COLO668 (cell line): ENCODE data around the gene RPAIN.
"Not testable (repeated sequence)": the region's sequence is repeated elsewhere in the genome, so short reads cannot be mapped to it uniquely, and the experiment has no call there.

Experiments
- DNase-seq: peaks from one replicate; lab custom pipeline; 2025; ENCODE audit not compliant: unreplicated experiment; lab: John Stamatoyannopoulos, UW

RPAIN gene

GRCh38 chr17:5429191-5429887 is 9.4 kb downstream of the RPAIN start:
- DNase-seq = peak; percentile 1

GRCh38 chr17:5430413-5430999 is 10.5 kb downstream of the RPAIN start:
- DNase-seq = no peak

- not testable (repeated sequence) for DNase-seq
These were observed 11.3 kb downstream of the RPAIN start for GRCh38 chr17:5431234-5431633.

- DNase-seq = no peak
These were observed 12.1 kb downstream of the RPAIN start for GRCh38 chr17:5431949-5432556.

GRCh38 chr17:5434984-5435383 is 15.0 kb downstream of the RPAIN start:
- no peak for DNase-seq

- not testable (repeated sequence) for DNase-seq
These were observed 15.9 kb downstream of the RPAIN start for GRCh38 chr17:5435781-5436315.

- DNase-seq = no peak
These were observed 17.8 kb downstream of the RPAIN start for GRCh38 chr17:5437721-5438317.

- peak; percentile 89 for DNase-seq
These were observed 18.9 kb downstream of the RPAIN start, which contains the start of gene C1QBP for GRCh38 chr17:5438716-5439445. Gene C1QBP, minus strand, starts transcription at chr17:5439155. Its CDS starts 82 bp downstream, at chr17:5439073.

- no peak for DNase-seq
These were observed 19.4 kb downstream of the RPAIN start for GRCh38 chr17:5439446-5439764.

- DNase-seq = no peak
These were observed 23.7 kb downstream of the RPAIN start for GRCh38 chr17:5443728-5444127.

- no peak for DNase-seq
These were observed 24.2 kb downstream of the RPAIN start for GRCh38 chr17:5444209-5444608.

GRCh38 chr17:5446786-5447185 is 26.8 kb downstream of the RPAIN start:
- DNase-seq = no peak

- DNase-seq = no peak
These were observed 44.9 kb downstream of the RPAIN start for GRCh38 chr17:5464717-5465507.

GRCh38 chr17:5466295-5466694 is 46.3 kb downstream of the RPAIN start:
- no peak for DNase-seq

GRCh38 chr17:5467416-5467815 is 47.4 kb downstream of the RPAIN start:
- no peak for DNase-seq

- DNase-seq = no peak
These were observed 48.1 kb downstream of the RPAIN start for GRCh38 chr17:5468075-5468473.

GRCh38 chr17:5472511-5472910 is 52.5 kb downstream of the RPAIN start:
- DNase-seq = no peak

- no peak for DNase-seq
These were observed 53.9 kb downstream of the RPAIN start for GRCh38 chr17:5473906-5474305.

GRCh38 chr17:5478992-5479391 is 59.0 kb downstream of the RPAIN start:
- no peak for DNase-seq

GRCh38 chr17:5480962-5481361 is 61.0 kb downstream of the RPAIN start:
- DNase-seq = no peak
